GM18907 (cell line): ENCODE results near the gene TRIM17.

Experiments
- ATAC-seq: cut with Tn5 transposase; IDR thresholded peaks from one replicate; pipeline ENCODE4 v1.9.1; 2021; ENCODE audit warnings: mild to moderate bottlenecking, moderate library complexity; ENCODE audit not compliant: unreplicated experiment

Gene TRIM17

DNA sequence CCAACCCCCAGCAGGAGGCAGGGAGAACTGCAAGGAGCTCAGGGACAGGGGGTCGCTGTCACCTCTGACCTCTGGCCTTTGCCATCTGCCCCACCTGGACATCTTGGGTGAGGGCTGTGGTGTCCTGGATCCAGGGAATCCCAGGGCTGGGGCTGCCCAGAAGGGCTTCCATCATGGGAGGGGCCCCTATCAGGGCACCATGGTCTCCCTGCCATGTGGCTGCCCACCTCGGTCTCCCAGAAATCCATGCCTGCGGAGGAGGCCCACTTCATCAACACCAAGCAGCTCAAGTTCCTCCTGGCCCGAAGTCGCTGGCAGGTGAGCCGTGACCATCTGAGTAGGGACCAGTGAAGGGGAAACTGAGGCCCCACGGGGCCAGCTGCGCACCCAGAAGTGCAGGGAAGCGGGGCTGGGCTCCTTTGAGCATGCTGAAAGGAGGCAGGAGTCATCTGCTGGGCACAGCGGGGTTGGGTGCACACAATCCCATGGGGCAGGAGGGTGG is 46.2 kb downstream of the TRIM17 start:
- ATAC-seq = no peak

DNA sequence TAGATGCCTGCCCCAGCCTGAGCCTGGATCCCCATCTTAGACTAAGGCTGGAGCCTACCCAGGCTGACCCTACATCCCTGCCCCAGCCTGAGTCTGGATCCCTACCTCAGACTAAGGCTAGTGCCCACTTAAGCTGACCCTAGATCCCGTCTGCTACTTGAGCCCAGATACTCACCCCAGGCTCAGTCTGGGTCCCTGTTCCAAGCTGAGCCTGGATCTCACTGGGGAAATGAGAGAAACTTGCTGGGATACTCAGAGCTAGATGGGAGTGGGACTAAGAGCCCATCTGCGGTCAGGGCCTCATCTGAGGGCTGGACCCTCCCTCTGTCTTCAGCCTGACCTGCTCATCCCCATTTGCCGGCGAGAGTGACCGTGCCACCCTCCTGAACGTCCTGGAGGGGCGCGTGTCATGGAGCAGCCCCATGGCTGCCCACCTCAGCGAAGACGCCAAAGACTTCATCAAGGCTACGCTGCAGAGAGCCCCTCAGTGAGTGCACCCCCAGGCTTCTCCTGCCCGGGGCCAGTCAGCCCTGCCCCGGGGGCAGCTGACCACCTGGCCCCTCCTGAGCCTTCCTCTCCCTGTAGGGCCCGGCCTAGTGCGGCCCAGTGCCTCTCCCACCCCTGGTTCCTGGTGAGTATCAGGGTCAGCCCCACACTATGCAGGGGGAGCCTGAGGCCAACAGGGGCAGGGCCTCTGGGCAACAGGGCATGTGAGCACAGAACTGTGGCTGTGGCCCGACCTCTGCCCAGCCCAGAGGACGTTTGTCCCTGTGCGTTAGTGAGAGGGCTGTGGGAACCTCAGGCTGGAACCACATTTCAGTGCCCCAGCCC is 46.8 kb downstream of the TRIM17 start:
- ATAC-seq = no peak

DNA sequence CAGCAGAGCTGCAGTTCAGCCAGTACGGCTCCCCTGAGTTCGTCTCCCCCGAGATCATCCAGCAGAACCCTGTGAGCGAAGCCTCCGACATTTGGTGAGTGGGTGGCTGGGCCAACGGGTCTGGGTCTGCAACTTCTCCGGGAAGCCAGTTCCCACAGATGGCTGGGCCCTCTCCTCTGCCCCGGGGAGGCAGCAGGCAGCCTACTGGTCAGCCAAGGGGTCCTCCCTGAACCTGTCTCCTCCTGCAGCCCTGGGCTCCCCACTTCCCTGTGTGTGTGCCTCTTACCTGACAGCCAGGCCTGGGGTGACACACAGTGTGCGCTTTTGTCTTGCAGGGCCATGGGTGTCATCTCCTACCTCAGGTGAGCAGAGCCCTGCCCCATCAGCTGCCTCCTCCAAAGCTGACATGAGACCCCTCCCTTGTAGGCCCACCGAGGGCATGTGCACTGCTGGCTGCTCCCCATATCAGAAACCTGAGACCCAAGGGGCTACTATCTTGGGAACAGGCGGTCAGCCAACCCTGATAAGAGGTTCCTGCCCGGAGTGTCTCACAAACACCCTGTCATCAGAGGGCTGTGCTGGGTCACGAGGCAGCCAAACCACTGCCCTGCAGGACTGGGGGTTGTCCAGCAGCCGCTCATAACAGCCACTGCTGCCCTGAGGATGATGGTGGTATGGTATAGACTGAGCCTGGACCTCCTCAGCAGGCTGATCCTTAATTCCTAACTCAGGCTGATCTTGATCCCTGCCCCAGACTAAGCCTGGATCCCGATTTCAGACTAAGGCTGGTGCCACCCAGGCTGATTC is 47.7 kb downstream of the TRIM17 start:
- no peak for ATAC-seq

DNA sequence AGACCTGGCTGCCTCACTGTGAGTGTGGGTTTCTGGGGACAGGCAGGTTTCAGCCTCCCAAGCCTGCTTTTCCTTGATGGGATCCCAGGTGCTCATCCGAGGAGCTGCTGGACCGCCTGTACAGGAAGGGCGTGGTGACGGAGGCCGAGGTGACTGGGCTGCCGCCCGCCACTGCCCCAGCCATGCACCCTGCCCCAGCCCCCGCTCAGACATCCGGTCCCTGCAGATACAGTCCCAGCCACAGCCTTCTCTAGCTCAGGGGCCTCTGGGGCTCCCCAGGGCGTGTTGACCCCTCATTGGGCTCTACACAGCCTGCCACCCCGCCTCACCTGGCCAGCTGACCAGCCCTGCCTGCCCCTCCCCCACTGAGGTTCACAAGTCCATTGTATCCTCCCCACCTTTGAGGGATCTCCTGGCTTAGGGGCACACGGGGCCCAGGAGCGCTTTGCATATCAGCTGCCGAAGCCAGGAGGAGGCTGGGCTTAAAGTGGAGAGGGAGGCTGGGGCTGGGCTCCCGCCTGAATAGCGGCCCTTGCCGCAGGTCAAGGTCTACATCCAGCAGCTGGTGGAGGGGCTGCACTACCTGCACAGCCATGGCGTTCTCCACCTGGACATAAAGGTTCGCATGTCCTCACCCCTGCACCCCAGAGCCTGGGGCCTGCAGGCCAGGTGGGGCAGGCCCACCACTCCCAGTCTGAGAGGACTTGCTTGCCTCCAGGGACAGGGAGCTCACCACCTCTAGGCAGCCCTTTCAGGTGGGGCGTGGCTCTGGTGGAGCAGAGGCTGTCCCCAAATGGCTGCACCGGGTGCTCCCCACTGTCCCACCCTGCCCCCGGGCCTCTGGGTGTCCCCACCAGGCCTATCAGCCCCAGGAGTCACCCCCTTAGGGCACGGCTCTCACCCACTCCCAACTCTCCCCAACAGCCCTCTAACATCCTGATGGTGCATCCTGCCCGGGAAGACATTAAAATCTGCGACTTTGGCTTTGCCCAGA is 48.6 kb downstream of the TRIM17 start:
- no peak for ATAC-seq

DNA sequence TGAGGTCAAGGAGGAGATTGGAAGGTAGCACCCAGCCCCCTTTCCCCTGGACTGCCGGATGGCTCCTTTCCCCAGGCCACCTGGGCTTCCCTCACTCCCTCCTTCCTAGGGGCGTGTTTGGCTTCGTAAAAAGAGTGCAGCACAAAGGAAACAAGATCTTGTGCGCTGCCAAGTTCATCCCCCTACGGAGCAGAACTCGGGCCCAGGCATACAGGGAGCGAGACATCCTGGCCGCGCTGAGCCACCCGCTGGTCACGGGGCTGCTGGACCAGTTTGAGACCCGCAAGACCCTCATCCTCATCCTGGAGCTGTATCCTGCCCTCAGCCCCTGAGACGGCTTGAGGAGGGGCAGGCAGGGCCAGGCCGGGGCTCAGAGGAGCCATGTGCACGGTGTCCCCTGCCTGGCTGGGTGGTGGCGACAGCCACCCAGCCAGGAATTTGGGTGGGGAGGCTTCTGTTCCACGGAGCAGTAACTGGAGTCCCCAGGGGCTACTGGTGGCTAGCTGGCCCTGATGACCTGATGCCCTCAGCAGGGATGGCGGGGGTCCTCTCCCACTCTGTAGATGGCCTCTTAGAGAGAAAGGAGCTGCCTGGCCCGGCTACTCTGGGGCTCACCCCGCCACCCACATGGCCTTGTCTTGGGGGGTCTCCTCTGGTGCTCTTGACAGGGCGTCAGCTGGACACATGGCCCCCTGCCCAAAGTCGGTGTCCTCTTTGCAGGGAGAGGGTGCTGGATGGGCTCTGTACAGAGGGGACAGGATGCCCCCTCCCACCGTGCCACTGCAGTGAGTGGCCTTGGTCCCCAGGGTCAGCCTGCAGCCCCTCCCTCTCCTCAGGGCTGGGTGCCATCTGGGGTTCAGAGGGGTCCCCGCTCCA is 49.6 kb downstream of the TRIM17 start:
- ATAC-seq = no peak

DNA sequence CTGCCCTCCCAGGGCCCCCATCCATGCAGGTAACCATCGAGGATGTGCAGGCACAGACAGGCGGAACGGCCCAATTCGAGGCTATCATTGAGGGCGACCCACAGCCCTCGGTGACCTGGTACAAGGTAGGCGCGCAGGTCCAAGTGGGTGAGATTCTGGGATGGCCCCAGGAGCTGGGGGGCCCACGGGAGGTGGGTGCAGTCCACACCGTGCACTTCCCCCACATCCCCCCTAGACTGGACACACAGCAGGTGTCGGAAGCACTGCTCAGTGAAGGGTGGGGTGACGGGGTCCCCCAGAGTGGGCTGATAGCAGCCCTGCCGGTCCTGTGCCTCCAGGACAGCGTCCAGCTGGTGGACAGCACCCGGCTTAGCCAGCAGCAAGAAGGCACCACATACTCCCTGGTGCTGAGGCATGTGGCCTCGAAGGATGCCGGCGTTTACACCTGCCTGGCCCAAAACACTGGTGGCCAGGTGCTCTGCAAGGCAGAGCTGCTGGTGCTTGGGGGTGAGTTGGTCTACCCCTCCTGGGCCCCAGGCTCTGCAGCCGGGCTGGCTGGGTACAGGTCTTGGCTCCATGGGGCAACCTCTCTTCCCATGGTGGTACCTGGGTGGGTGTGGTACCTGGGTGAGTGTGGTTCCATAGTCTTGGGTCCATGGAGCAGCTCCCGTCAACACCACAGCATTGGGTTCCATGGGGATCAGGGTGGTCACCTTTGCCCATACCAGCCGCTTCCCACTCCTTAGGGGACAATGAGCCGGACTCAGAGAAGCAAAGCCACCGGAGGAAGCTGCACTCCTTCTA is 50.4 kb downstream of the TRIM17 start:
- ATAC-seq = no peak

DNA sequence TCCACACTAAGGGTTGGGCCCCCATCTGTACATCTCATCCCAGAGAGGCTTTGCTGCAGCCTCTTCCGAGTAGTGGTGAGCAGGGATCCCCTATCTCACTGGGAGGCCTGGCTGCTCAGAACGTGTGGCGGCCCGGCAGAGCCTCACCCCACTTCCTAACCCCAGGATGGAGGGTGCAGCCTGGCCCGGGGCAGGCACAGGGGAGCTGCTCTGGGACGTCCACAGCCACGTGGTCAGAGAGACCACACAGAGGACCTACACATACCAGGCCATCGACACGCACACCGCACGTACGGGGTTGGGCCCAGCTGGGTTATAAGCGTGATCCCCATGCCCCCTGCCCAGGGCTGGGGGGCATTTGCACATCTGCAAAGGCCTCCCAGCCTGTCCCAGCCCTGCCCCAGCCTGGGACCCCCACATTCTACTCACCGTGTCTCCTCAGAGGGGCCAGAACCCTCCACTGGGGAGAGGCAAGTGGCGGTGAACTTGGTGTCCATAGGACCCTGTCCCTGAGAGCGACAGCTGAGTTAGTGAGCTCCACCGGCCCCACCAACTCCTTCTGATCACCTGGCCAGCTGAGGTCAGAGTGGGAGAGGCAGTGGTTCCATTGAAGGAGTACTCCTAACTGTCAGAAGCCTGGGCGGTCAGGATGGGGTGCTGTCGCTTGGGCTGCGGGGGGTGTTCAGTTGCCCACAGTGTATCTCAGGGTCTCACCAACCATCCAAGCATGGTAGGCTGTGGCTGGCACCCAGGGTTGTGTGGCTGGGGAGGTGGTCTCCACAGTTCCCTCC is 51.2 kb downstream of the TRIM17 start:
- ATAC-seq = no peak

DNA sequence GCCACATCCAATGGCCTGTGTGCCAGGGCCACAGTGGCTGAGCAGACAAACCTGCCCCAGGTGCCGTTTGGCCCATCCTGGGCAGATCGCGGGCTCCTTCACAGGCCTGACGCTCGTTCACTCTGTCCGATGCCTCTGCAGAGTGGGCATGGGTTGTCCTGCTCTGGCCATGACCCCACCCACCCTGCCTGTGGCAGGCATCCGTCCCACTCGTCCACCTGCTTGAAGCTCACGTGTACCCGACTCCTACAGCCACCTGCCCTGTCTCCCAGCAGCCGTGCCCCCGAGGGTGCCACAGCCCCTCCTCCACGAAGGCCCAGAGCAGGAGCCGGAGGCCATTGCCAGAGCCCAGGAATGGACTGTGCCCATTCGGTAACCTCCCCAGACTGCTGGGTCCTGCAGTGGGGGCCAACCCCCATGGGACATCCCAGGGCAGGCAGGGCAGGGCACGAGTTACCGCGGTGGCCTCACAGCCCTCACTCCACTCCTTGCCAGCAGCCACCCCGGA is 51.9 kb downstream of the TRIM17 start:
- ATAC-seq = no peak

DNA sequence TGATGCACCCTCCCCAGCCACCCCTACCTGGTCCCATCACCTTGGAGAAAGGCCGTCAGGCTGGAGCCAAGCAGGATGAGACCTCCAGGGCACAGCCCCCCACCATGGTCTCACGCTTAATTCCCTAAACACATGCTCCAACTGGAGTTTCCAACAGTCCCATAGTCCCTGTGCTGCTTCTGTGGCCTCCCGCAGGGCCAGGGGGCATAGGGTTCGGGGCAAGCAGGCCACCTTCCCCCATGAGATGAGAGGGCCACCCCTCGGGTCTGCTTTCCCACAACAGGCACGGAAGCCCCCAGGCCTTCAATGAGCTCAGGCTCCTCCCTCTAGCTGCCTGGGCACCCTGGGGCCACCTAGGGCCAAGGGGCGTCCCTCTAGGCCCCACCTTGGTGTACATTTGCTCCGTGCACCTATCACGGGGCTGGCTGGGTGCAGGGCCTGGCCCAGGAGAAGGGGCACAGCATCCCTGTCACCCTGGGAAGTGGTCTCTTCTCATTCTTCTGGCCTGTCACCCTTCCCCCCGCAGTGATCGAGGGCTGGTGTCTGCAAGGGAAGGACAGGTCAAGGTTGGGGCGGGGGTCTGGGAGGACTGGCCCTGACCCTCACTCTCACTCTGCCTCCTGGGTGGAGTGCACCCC is 52.5 kb downstream of the TRIM17 start:
- ATAC-seq = no peak

DNA sequence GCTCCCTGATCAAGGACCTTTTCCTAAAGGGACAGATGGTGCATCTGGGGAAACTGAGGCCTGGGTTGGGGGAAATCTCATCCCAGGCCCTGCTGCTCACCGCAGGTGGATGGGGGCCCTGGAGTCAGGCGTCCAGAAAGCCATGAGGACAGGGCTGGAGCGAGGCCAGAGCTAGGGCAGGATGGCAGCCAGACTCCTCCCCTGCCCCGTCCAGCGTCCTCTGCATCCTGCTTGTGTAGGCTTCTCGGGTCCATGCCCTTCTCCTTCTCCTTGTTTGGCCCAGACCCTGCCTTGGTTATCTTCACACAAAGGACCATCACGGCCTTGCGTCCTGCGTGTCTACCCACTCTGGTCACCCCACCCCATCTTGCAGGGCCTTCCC is 53.0 kb downstream of the TRIM17 start:
- no peak for ATAC-seq

DNA sequence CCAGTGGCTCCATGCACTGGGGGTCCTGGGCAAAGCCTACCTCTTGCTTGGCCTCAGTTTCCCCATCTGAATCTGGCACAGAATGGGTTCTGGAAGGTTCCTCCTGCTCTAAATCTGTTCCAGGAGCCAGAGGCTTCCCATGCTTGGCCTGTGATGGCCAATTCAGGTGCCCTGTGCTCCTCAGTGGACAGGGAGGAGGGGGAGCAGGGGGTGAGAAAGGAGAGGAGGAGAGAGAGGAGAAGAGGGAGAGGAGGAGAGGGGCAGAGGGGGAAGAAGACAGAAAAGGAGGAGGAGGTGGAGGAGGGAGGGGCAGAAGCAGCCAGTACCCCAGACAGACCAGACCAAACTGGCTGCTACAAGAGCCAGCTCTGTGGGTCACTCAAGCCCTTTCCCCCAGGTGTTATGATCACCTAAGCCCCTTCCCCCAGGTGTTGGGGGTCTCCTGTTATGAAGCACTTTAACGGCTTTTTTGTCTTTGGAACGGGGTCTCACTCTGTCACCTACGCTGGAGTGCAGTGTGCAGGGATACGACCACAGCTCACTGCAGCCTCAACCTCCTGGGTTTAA is 53.7 kb downstream of the TRIM17 start:
- ATAC-seq = no peak

DNA sequence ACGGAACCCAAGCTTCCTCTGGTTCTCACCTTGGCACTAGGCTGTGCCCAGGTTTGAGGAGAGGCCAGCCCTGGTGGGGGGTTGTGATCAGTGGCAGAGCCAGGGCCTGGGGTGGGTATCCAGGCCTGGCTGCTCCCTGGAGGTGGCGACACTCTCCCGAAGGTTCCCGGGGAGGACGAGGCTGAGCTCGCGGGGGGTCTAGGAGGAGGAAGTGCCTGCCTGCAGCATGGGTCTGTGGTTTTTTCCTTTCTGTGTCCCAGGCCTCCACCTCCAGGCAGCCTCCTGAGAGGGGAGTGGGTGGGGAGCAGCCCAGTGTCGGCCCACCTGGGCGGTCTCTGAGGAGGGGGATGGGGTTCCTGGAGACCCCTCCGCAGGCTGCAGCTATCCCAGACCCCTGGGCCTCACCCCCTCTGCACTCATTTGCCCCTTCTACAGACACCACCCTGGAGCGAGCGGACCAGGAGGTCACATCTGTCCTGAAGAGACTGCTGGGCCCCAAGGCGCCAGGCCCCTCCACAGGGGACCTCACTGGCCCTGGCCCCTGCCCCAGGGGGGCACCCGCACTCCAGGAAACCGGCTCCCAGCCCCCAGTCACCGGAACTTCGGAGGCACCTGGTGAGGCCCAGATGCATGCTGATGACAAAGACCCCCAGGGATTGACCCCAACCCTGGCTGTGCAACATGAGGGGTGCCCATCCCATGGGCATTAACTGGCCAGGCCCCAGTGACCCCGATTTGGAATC is 54.3 kb downstream of the TRIM17 start:
- no peak for ATAC-seq

DNA sequence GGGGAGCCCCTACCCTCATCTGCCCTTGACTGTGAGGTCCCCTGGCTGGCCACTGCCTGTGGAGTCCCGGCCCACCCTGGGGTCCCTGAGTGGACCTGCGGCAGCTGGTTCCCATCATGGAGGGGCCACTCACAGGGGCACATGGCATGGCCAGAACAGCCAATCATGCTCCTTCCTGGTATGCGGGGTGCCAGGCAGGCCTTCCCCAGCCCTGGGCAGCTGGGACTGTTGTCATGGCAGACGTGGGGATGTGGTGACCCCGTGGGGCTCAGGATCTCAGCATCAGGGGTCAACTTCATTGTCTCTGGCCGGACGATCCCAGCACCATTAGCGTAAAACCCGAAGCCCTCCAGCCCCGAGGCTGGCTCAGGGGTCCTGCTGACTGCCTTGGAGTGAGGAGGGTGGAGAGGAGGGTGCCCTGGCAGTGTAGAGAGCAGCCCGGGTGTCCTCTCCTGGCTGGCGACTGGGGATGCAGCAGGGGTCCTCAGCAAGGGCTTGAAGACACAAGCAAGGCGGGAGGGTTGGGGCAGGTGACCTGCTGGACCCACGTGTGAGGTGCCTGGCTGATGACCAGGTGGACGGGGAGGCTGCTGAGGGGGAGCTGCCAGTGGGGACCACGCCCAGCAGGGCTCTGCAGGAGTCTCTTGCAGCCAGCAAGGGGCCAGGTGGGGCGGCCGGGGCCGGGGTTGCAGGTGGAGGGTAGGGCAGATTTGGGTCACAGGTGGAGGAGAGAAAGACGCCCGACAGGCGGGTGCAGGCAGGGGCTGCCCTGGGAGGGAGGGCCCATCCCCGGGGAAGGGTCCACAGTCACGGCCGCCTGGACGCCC is 55.1 kb downstream of the TRIM17 start:
- ATAC-seq = no peak

DNA sequence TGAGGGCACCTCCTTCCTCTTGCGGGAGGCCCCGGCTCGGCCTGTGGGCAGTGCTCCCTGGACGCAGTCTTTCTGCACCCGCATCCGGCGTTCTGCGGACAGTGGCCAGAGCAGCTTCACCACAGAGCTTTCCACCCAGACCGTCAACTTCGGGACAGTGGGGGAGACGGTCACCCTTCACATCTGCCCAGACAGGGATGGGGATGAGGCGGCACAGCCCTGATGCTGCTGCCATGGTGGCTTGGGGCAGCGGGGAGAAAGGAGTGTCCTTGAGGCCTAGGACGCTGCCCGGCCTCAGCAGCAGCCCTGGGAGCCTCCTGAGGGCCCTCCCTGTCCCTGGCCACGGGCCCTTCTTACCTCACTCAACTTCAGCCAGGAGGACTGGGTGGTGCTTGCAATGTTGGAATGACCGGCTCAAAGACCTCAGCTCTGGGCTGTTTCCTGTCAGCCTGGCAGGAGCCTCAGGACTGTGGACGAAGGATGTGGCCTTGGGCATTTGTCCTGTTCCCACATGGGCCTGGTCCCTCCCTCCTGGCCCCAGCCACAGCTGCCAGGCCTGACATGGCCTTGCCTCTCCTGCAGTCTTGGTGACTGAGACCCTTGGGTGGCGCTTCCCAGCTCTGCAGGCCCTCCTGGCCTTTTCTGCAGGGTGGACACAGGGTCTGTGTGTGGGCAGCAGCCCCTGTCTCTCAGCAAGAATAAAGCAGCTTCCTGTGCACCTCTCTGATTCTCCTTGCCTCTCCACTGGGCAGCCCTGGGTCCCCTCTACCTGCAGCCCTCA is 55.9 kb downstream of the TRIM17 start:
- no peak for ATAC-seq
